Right ventricle myocardium inferior (tissue), 1 donor: ENCODE results near the gene SLC4A11. TPM values are rescaled to one million over a fixed set of nuclear protein-coding genes. Genes with fewer than 3 reads are reported as not detected.

Source experiments
- ATAC-seq: fragments of 200-7000 bp; cut with Tn5 transposase; one replicate; pipeline ENCODE4 v1.9.1; 2020; ENCODE audit warnings: mild to moderate bottlenecking, moderate library complexity
- DNase-seq: peaks from one replicate; pipeline ENCODE4 v3.0.0; 2021; ENCODE audit errors: missing footprints
- intact Hi-C: fragments of 100-400 bp; cut with DNase I; formaldehyde crosslinking; loops from one replicate; pipeline ENCODE4 v1.11.0; 2022
- total RNA-seq: library from RNA; stranded (reverse); fragmentation: NEBNext Ultra II Directional; extraction: Animal tissue kit (Norgen Biotek cat#: 25700); gene quantifications from one replicate; pipeline ENCODE4 v1.2.1, GENCODE V29; 2021
- donor health status: DM: no; HTN: yes; CAD: no; lungs with severe emphysema.

Gene SLC4A11
- total RNA-seq, 1 donor from 2014 or later, result 0.14 TPM

GRCh38 chr20:3233131-3233990, 5.6 kb downstream of the SLC4A11 start:
- no peak for ATAC-seq
- DNase-seq, result peak; percentile 59
- intact Hi-C loops, result no loop called here

GRCh38 chr20:3231889-3232588, 7.0 kb downstream of the SLC4A11 start:
- intact Hi-C loops, result no loop called here
- peak; percentile 55 for DNase-seq
- ATAC-seq, result no peak

- intact Hi-C loops, result no loop called here
- ATAC-seq, result no peak
- DNase-seq, result peak; percentile 25
These were observed 7.9 kb downstream of the SLC4A11 start for GRCh38 chr20:3231116-3231515.

DNA sequence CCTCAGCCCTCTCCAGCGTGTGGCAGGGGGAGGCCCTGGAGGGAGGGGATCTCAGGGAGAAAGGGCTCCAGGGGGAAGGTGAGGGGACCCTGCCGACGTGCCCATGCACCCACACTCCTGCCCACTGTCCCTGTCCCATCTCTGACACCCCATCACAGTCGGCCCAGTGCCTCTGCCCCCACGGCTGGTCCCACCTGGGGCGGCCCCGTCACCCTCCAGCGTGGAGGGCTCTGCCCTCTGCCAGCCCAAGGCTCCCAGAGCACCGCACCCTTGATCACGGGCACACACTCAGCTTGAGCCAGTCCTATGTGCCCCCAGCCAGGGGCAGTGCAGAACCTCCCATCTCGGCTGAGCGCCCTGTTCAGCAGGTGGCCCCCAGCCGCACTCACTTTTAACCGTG, 9.2 kb downstream of the SLC4A11 start:
- ATAC-seq (no peak), DNase-seq (no peak)
- intact Hi-C loops, result loop anchor here (10.0 kb wide), 1 partner anchor 45 kb away; no protein-coding TSS in a partner anchor

DNA sequence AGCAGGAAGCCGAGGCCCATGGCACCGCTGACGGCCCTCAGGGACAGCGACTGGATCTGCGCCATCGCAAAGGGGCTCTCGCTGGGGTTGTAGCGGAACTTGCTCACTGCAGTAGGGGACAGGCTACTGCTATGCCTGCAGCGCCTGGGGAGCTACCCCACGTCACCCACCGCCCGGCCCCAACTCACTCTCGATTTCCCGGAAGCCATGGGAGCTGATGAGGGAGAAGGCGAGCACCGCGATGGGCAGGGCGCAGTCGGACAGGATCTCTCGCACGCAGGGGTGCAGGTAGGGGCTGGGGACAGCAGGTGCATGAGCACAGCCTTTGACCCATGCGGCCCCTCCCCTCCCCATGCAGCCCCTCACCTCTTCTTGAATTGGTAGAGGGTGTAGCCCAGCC, 9.8 kb downstream of the SLC4A11 start:
- no peak for ATAC-seq
- intact Hi-C loops, result loop anchor here (10.0 kb wide), 1 partner anchor 46 kb away; no protein-coding TSS in a partner anchor

GRCh38 chr20:3228750-3229032, 10.3 kb downstream of the SLC4A11 start:
- intact Hi-C loops, result loop anchor here (10.0 kb wide), 1 partner anchor 46 kb away; no protein-coding TSS in a partner anchor
- ATAC-seq (no peak), DNase-seq (no peak)

More for the DNA sequence above, 9.8 kb downstream of the SLC4A11 start:
- DNase-seq, result peak; percentile 61

- intact Hi-C loops, result loop anchor here (10.0 kb wide), 1 partner anchor 47 kb away; no protein-coding TSS in a partner anchor
- ATAC-seq (no peak), DNase-seq (peak; percentile 67)
These were observed 10.8 kb downstream of the SLC4A11 start for GRCh38 chr20:3227936-3228749.

- DNase-seq (peak; percentile 33), ATAC-seq (no peak)
- intact Hi-C loops, result loop anchor here (10.0 kb wide), 1 partner anchor 47 kb away; no protein-coding TSS in a partner anchor
These were observed 11.5 kb downstream of the SLC4A11 start for GRCh38 chr20:3227506-3227905.

DNA sequence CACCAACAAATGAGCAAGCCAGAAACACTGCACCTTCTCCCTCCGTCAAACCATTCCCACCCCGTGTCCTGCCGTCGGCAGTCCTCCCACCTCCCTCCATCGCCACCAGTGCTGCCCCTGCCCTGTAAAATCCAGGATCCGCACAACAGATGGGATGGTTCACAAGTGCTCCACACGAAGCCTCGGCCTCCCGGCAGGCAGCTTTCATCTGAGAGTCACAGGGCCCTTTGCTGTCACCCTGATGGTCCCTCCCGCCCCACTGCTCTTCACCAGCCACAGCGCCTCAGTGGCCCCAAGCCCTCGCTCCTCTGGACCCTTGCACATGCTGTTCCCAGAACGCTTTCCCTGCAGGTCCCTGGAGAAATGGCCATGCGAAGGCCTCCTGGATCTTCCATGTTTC, 12.1 kb downstream of the SLC4A11 start:
- intact Hi-C loops, result loop anchor here (10.0 kb wide), 1 partner anchor 48 kb away; no protein-coding TSS in a partner anchor
- peak; percentile 64 for DNase-seq

DNA sequence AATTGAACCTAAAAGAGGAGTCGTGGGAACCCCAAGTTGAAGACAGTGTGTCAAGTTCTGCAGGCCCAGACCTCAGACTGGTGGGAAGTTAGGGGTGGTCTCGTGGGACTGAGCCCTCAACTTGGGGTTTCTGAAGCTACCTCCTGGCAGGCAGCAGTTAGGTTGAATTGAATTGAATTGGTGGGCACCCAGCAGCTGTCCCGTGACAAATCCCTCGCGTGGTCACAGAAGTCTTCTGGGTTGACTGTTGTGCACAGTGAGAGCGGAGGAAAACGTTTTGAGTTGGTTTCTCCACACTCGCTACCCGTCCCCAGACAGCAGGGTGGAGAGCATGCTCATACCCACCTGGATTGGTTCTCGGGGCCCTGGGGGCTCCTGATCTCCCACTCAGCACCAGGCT, 12.9 kb downstream of the SLC4A11 start:
- DNase-seq (no peak), ATAC-seq (no peak)
- intact Hi-C loops, result loop anchor here (10.0 kb wide), 1 partner anchor 49 kb away; no protein-coding TSS in a partner anchor

More for the DNA sequence above, 12.1 kb downstream of the SLC4A11 start:
- ATAC-seq, result no peak

GRCh38 chr20:3224681-3225421, 14.1 kb downstream of the SLC4A11 start:
- no peak for ATAC-seq
- intact Hi-C loops, result loop anchor here (10.0 kb wide), 1 partner anchor 50 kb away; no protein-coding TSS in a partner anchor
- peak; percentile 37 for DNase-seq

DNA sequence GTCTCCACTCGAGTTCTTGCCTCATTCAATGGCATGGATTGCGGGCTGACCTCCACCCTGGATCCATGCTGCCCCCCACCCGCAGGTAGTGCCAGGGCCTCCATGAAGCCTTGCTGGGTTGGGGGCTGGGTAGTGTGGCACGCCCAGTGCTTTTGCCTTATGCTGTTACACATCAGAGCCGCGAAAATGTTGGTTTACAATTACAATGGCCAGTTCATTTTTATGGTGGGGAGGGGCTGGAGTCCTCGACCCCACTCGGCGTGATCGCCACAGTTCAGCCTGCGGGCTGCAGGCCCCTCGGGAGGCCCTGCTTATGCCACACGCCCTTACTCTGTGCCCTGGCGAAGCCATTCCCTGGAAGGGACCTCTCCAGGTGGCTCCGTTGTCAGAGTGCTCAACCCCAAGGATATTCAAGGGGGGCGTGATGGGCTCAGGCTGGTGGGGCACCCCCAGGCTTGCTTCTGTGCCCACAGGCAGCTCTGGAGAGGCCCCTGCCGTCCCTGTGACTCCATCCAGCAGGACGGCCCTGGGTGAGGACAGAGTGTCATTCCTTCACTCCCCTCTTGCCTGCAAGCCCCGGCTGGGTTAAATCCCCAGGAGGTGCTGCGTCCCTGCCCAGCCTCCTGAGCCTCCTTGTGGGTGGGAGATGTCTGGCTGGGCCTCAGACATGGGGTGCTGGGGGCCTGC, 14.9 kb downstream of the SLC4A11 start:
- intact Hi-C loops, result loop anchor here (10.0 kb wide), 1 partner anchor 51 kb away; no protein-coding TSS in a partner anchor
- DNase-seq (no peak), ATAC-seq (no peak)

DNA sequence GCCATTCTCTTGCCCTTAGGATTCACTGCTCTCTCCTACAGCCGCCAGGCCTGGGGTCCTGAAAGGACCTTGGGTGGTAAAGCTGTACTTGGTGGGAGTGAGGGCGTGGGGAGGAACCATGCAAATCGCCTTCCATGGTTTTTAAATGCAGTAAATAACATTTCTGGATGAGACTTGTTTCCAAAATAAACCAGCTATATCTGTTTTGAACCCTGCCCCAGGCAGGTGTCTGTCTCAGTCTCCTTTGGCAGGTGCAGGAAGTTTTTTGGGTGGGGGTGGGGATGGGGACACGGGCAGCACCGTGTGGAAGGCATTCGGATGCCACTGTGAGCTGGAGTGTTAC, 15.4 kb downstream of the SLC4A11 start:
- ATAC-seq (no peak), DNase-seq (no peak)
- intact Hi-C loops, result loop anchor here (10.0 kb wide), 1 partner anchor 51 kb away; no protein-coding TSS in a partner anchor

- ATAC-seq, result peak; percentile 88
- DNase-seq, result peak; percentile 72
These were observed 16.1 kb downstream of the SLC4A11 start for GRCh38 chr20:3222635-3223600.

DNA sequence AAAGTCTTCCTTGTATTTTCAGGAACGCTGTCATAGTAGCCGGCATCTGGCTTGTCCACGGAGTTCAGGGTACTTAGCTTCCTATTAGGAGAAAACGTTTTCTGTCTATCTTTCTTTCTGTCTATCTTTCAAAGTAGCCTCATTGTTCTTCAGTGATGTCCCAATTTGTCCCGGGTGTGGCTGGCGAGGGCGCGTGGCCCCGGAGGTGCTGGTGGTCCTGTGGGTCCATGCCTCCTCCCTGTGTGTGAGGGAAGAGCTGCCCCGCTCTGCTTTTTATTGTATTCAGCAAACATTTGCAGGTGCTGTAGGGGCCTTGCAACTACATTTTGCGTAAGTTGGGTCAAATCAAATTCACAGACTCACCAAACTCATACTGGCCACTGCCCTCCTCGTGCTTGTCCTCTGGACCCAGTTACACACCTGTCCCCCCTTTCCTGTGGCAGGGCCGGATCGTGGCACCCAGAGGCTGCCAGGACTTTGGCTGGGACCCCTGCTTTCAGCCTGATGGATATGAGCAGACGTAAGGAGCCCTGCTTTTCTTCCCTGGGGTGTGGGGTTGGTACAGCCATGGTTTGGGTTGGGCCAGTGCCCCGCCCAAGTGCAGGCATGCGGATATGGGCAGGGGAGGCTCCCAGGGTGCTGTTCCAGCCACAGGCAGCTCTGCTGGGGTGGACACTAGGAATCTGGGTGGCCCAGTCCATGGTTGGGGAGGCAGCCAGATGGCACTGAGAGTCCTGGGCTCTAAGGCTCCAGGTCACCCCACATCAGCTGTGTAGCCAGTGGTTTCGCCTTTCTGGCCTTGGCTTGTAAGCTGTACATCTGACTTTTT, 17.4 kb downstream of the SLC4A11 start:
- intact Hi-C loops, result loop anchor here (10.0 kb wide), 1 partner anchor 53 kb away; no protein-coding TSS in a partner anchor
- DNase-seq (peak; percentile 28), ATAC-seq (no peak)

More at GRCh38 chr20:3222635-3223600, 16.1 kb downstream of the SLC4A11 start:
- intact Hi-C loops, result loop anchor here (10.0 kb wide), 1 partner anchor 52 kb away; no protein-coding TSS in a partner anchor
